ENCODE data around the gene SH2D5.

The SH2D5 gene

GRCh38 chr1:20711285-20712214 is 21.0 kb downstream of the SH2D5 start:
- DNase-seq: no peak

- no peak for DNase-seq
These were observed 21.8 kb downstream of the SH2D5 start for GRCh38 chr1:20710469-20711284.

- DNase-seq: no peak
These were observed 22.6 kb downstream of the SH2D5 start for GRCh38 chr1:20709868-20710267.

GRCh38 chr1:20708891-20709290 is 23.6 kb downstream of the SH2D5 start:
- no peak for DNase-seq

- DNase-seq: no peak
These were observed 24.4 kb downstream of the SH2D5 start for GRCh38 chr1:20708057-20708456.

- no peak for DNase-seq
These were observed 25.7 kb downstream of the SH2D5 start for GRCh38 chr1:20706841-20707240.

GRCh38 chr1:20705203-20705755 is 27.2 kb downstream of the SH2D5 start:
- DNase-seq: no peak

- DNase-seq: no peak
These were observed 27.9 kb downstream of the SH2D5 start for GRCh38 chr1:20704390-20705202.

- no peak for DNase-seq
These were observed 29.3 kb downstream of the SH2D5 start for GRCh38 chr1:20703124-20703756.

GRCh38 chr1:20702416-20702815 is 30.1 kb downstream of the SH2D5 start:
- no peak for DNase-seq

- DNase-seq: no peak
These were observed 30.7 kb downstream of the SH2D5 start for GRCh38 chr1:20701847-20702246.

GRCh38 chr1:20701446-20701845 is 31.1 kb downstream of the SH2D5 start:
- DNase-seq: no peak

GRCh38 chr1:20700636-20701215 is 31.8 kb downstream of the SH2D5 start:
- DNase-seq: no peak

- DNase-seq: no peak
These were observed 32.9 kb downstream of the SH2D5 start for GRCh38 chr1:20699558-20699957.

- no peak for DNase-seq
These were observed 34.1 kb downstream of the SH2D5 start for GRCh38 chr1:20698195-20698910.

- DNase-seq: no peak
These were observed 34.9 kb downstream of the SH2D5 start for GRCh38 chr1:20697563-20697962.

- DNase-seq: peak; percentile 61
These were observed 35.8 kb downstream of the SH2D5 start for GRCh38 chr1:20696397-20697333.

GRCh38 chr1:20695515-20695914 is 37.0 kb downstream of the SH2D5 start:
- DNase-seq: no peak

- DNase-seq: no peak
These were observed 38.9 kb downstream of the SH2D5 start for GRCh38 chr1:20693623-20694022.

GRCh38 chr1:20691872-20692271 is 40.6 kb downstream of the SH2D5 start:
- DNase-seq: no peak
